GM12873 (cell line): ENCODE results near the gene TCF4.

ENCODE experiments used
- CTCF ChIP-seq: IDR thresholded peaks from 2 replicates; pipeline ENCODE4 v1.5.1; 2012; ENCODE audit warnings: low read depth, mild to moderate bottlenecking, moderate library complexity, low read length, control low read depth; ENCODE audit not compliant: insufficient read depth; ENCODE audit errors: missing control alignments

The TCF4 gene

GRCh38 chr18:55365342-55365741 lies 222.7 kb downstream of the TCF4 start:
- no peak for TF ChIP-seq CTCF

- no peak for TF ChIP-seq CTCF
Observed at GRCh38 chr18:55362303-55362702, 225.7 kb downstream of the TCF4 start.

- TF ChIP-seq CTCF, result no peak
Observed at GRCh38 chr18:55361492-55362250, 226.3 kb downstream of the TCF4 start.

GRCh38 chr18:55360061-55360460 lies 227.9 kb downstream of the TCF4 start:
- no peak for TF ChIP-seq CTCF

GRCh38 chr18:55356815-55357214 lies 231.2 kb downstream of the TCF4 start:
- TF ChIP-seq CTCF, result no peak

- TF ChIP-seq CTCF, result no peak
Observed at GRCh38 chr18:55355223-55355622, 232.8 kb downstream of the TCF4 start.

GRCh38 chr18:55354795-55355194 lies 233.2 kb downstream of the TCF4 start:
- no peak for TF ChIP-seq CTCF

GRCh38 chr18:55353806-55354205 lies 234.2 kb downstream of the TCF4 start:
- TF ChIP-seq CTCF, result no peak
